ENCODE data around the gene HOXA2.

Gene HOXA2

GRCh38 chr7:27124902-27125689 is 22.6 kb upstream of the HOXA2 start:
- DNase-seq (ENCODE audit: low read depth), result no peak

DNA sequence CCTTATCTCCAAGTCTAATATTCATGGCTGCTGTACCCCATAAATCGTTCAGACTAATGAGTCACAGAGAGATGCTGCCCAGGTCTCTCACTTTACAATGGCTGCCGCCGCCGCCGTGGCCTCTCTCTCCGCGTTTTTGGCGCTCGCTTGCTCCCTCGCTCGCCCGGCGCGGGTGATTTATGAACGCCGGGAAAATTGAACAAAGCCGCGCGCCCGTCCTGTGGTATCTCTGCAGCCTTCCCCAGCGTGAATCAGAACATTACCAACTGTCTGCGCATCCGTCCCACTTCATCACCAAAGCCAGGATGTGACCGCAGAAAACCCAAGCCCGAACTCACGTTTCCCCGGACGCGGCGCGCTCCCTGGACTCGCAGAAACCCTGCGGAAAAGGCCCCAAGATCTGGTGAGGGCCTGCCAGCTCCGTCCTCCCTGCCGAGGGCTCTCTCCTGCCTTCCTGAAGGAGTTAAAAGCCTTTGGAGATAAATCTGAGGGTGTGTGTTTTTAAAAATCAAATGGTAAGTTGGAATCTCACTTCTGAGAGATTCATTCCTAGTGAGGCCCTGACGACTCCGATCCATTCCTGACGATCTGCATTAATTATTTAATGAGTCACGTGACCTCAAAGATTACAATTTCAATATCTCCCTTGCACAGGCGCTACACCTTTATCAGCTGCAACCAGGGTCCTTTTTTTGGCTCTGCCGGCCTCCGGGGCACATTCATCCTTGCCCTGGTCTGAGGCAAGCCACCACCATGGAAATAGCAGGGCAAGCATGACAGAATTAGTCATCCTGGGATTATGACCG is 21.8 kb upstream of the HOXA2 start:
- no peak for DNase-seq (ENCODE audit: low read depth)

- DNase-seq (ENCODE audit: low read depth), result no peak
These were observed 21.1 kb upstream of the HOXA2 start for GRCh38 chr7:27123477-27124053.

GRCh38 chr7:27123007-27123476 is 20.6 kb upstream of the HOXA2 start:
- DNase-seq (ENCODE audit: low read depth), result no peak

DNA sequence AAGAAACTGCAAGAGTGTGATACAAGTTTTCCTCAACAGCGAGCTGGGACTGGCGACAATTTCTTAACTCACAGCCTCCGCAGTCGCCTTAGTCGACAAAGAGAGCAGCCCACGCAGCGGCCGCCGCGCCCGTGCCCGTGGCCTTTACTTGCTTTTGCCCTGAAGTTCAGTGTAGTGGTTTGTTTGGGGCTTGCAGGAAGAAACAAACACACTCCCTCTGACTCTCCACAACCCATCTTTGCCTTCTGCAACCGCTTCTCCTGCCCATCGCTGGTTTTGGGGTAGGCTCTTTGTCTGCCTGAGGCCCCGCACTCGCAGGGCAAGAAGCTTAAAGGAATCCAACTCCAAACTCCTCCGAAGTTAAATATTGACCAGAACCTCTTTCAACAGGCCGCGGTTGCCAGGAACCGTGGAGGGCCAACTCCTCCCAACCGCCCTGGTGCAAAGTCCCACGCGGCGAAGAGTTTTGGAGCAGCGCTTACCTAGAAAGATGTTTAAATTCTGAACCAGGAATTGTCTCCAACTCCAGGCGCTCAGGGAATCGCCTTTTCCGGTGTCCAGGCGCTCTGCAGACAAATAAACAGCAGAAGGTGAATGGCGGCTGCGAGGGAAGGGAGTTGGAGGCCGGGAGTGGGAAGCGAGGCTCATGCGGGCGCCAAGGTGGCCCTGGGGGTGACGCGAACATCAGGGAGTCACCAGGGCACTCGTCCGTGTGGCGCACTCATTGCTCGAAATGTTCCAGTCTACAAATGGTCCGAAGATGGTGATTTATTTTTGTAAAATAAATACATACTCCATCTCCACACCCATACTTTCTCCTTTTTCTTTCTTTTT is 19.8 kb upstream of the HOXA2 start:
- DNase-seq (ENCODE audit: low read depth), result no peak

DNA sequence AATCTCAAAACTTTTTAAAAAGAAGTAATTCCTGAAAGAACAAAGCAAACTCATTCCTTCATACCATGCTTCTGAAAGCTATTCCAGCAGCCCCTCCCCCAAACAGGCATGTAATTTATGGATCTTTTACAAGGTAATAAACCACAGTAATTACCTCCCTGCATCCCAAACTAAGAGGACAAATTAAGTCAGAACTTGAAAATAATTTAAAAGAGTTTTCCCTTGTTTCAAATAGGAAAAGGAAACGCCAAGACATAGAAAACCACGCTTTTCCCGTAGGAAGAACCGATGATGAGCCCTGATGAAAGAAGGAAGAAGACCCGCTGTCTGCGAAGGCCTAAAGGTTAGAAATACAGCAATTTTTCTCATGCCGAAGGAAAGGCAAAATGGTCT is 19.2 kb upstream of the HOXA2 start:
- no peak for DNase-seq (ENCODE audit: low read depth)

- DNase-seq (ENCODE audit: low read depth), result no peak
These were observed 17.0 kb upstream of the HOXA2 start for GRCh38 chr7:27119412-27119911.

DNA sequence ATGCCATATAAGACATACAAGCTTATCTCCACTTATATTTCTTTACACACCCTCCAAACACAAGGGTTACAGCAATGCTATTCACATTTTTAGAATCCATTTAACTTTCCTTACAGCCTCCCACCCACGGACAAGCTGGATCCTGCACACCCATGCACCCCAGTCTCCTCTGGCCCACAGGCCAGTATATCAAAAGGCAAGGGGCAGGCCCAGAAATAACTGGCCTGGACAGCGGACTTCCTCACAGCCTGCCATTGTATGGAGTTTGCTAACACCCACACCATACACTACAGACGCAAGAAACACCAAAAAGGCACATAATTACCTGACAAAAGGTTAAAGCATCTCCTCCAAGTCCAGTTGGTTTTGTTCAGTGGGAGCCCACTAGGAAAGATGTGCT is 16.1 kb upstream of the HOXA2 start:
- no peak for DNase-seq (ENCODE audit: low read depth)

GRCh38 chr7:27117887-27118491 is 15.5 kb upstream of the HOXA2 start:
- no peak for DNase-seq (ENCODE audit: low read depth)

DNA sequence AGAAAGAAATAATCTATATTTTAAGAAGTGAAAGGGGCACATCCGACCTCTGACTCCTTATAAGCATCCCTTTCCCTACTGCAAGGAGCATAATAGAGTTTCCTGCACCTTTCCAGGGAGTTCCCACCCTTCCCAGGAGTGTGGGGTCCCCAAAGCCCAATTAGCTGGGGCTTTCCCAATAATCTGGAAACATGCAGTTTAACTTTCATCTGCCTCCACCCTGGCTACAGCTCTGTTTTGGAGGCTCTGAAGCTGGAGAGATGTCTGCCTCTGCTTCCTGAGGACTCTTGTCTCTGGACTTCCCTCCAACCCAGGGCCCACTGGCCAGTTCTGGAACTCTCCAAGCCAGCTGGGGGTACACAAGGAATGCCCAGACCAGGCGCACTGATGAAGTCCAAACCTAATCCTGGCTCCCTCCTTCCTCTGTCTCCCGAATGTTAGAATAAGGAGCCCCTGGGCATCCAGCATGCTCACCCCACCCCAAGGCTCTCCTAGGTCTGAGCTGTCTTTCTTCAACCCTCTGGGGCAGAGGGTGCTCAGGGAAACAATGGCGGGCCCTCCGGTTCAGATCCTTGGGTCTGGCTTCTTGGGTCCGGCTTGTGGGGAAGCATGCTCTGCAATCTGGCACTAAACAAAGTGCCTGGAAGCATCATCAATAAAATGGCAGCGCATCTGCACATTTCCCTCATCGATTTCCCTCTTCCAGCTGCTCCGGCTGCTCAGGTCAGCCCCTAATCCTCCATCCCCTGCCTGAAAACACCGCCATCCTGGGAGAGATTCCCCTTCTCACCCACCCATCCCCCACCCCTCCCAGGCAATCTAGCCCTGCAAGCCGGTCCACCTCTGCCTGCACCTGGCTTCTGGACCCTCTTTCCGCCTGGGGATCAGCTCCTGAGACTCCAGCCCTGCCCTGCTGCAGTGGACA is 14.7 kb upstream of the HOXA2 start:
- no peak for DNase-seq (ENCODE audit: low read depth)

DNA sequence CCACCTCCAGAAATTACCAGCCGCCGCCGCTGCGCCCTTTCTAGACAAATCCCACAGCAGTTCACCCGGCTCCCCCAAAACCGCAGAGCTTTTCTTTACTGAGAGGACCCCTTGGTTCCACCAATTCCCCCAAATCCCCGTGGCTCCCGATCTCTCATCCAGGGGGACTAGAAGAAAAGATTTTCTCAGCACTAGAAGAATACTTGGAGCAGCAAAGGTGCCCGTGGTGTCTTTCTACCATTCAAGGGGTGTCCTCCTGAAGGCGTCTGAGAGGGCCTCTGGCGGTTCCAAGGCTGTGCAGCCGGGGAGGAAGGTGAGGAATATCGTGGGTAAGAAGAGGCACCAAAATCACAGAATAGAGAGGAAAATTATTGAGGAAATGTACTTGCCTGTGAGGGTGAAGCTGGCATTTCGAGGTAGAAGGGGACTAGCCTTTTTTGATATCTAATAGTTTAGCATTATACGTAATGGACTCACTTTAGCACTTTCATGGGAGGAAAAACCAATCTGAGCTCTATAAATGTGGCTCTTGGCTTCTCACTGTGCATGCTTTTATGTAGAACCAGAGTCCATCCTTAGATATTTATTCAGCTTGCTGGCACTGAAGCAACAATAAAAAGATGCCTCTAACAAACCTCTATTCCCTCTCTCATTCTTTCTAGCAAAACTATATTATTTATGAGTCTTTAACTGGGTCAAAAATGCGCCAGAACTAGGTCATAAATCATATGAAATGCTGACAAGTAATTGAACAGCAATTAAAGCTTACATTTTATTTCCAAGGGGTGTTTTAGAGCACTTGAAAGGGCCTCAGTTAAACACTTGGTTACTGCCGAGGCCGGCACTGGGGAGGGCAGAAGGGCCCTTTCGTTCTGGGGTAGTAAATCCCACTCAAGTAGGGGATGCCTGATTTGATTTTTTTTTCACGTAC is 13.8 kb upstream of the HOXA2 start:
- DNase-seq (ENCODE audit: low read depth), result no peak

- DNase-seq (ENCODE audit: low read depth), result no peak
These were observed 12.9 kb upstream of the HOXA2 start for GRCh38 chr7:27115221-27116026.

DNA sequence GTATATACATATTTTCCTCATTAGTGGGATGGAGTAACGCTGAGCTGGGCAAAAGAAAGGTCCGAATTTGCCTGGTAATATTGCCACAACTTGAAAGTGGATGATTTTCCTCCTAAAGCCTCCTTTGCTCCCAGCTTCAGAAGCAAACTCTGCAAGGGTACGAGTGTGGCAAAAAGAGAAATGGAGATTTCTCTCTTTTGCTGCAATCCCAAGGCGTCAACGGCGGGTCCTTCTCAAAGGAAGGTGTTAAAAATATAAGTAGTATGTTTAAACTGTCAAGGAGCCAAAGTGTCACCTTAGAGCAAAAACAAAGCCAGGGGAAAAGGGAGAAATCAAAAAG is 12.4 kb upstream of the HOXA2 start:
- DNase-seq (ENCODE audit: low read depth), result no peak

DNA sequence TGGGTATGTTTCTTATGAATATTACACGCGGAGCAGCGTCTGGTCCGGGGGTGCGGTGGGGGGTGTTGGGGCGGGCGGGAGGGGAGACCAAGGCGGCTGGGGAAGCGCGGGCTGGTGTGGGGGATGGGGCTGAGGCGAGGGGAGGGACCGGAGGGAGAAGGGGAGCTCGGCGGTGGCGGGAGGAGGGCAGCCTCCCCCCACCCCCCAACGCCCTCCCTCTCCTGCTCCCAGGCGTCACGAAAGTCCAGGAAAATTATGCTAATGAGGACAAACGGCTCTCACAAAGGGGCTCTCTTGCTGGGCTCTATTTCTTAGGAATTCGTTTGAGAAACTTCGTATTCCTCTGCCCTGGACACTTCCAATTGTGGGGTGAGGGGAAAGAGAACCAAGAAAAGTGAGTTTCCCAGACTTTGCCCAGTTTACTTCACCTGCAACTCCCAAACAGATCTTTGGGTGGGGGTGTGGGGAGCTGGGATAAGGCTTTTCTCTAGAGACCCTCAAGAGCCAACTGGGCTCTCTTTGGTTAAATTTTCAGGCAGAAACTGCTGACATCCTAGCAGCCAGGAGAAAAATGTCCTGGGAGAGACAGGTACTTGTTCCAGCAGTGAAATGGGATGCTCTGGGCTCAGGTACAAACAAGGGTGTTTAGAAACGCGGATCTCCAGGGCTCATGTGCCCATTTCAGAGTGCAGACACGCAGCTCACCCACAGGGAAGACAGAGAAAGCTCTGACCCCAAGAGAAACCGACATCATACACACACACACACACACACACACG is 11.7 kb upstream of the HOXA2 start:
- DNase-seq (ENCODE audit: low read depth), result no peak

DNA sequence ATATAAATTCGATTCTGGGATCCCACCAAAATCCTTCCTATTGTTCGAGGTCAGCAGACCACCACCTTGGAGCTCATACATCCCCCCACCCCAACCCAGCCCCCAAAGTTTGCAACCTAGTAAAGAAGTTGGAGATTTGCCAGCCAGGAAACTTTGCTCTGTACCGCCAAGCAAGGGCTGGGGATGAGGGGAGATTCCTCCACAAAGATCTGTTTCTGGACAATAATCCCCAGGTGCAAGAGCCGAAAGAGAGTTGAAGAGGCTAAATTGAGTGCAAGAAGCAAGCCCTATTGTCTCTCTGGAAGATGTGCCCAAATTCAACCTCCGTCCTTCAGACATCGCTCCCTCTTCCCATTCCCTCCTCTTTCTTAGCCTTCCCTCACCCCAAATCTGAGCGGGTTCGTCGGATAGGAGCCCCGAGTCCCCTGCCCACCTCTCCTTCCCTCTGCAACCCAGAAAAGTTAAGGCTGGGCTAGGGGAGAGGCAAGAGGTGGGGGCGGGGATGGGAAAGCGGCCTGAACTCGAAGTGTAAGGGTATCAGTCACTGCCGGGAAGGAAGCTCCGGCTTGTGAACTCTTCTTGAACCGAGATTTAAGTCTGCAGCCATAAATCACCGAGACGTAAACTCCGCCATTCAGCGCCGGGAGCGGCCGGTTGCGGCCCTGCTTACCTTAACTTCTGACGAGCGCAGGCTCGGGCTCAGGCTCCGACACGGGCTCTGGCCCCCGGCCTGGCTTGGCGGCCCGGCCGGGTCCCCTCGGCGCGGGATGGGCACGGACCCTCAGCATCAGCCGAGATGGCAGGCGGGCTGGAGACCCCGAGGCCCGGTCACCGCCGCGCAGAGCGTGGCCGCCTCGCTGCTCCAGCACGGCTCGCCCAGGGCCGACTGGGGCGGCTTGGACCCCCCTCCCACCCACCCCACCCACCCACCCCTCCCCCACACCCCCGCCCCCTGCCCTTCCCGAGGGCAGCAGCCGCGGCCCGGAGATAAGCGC is 10.8 kb upstream of the HOXA2 start:
- no peak for DNase-seq (ENCODE audit: low read depth)

- no peak for DNase-seq (ENCODE audit: low read depth)
These were observed 9.9 kb upstream of the HOXA2 start for GRCh38 chr7:27112361-27112760.
